WI38 (cell line): ENCODE measurements around the gene TRIM39.
A peak's percentile ranks its signal among the peaks of the same experiment; 100 is the strongest.

Experiments used
- H3K4me3 ChIP-seq: 2 replicates; pipeline ENCODE4 v1.5.1; 2011; ENCODE audit warnings: low read depth, mild to moderate bottlenecking, control low read depth, low read length
- CTCF ChIP-seq: IDR thresholded peaks from 2 replicates; pipeline ENCODE4 v1.5.1; 2012; ENCODE audit warnings: low read depth, mild to moderate bottlenecking, control low read depth, low read length

Gene TRIM39

GRCh38 chr6:30321692-30322388 is 4.9 kb upstream of the TRIM39 start:
- TF ChIP-seq CTCF: no peak
- peak overlapping the region; percentile 47 for H3K4me3 ChIP-seq

DNA sequence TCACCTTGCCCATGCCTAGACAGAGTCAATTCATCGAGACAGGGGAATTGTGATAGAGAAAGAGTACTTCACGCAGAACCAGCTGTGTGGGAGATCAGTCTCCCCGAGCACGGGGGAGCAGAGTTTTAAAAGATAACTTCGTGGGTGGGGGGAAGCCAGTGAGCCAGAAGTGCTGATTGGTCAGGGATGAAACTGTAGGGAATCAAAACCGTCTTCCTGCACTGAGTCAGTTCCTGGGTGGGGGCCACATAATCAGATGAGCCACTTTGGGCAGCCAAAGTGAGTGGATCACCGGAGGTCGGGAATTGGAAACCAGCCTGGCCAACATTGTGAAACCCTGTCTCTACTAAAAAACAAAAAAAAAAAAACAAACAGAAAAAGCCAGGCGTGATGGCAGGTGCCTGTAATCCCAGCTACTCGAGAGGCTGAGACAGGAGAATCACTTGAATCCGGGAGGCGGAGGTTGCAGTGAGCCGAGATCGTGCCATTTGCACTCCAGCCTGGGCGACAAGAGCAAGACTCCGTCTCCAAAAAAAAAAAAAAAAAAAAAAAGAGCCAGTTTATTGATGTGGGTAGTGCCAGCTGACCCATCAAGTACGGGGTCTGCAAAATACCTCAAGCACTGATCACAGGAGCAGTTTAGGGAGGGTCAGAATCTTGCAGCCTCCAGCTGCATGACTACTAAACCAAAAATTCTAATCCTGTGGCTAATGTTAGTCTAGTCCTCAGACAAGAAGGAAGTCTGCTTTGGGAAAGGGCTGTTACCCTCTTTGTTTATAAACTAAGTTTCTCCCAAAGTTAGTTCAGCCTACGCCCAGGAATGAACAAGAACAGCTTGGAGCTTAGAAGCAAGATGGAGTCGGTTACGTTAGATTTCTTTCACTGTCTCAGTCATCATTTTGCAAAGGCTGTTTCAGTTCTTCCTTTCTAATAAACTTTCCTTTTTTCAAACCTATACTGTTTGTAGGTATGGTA is 3.9 kb upstream of the TRIM39 start:
- TF ChIP-seq CTCF: no peak
- H3K4me3 ChIP-seq: peak overlapping the region; percentile 47

DNA sequence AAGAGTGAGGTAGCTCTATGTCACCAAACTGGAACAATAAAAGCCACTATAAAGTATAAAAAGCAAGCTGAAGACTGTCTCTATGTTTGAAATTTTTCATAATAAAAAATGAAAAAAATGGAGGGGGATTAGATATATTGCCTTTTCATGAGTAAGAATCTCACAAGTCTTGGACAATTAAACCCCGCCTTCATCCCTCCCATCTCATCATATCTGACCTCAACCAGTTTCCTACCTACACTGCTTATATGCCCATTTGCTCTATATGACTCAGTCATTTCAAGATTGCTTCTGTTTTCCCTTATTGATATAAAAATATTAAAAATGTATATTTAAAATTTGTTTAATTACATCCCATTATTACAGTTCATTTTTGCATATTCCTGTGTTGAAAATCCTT is 2.9 kb upstream of the TRIM39 start:
- peak overlapping the region; percentile 44 for H3K4me3 ChIP-seq
- TF ChIP-seq CTCF: no peak

DNA sequence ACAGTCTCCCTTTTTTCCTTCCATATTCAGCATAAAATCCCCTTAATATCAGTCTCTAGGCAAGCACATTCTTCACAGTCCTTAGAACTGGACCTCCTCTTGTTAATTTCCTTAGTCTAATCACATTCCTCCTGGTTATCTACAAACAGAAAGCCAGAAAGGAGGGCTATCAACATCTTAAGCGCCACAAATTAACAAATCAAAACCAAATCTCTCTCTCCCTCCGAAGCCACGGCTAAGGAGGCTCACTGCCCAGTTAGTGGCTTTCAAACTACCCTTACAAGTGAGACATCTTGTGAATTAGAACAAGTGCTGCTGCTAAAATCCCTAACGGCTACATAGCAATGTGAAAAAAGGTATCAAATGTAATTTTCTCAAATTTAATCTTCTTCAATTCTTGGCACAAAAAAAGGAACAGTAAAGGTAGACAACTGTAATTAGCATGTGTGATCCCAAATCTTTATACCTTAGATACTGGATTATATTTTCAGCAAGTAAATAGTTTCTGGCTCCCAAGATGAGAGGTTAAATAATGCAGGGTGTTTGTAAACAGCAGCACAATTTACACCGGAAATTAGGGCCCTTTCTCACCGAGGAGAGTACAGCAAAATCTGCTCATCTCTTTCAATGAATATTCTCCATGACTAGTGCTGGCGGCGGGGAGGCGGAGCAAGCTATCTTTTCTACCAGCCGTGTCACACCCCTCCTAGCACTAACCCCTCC is 1.4 kb upstream of the TRIM39 start:
- no peak for TF ChIP-seq CTCF
- peak overlapping the region; percentile 98 for H3K4me3 ChIP-seq

- TF ChIP-seq CTCF: no peak
- peak overlapping the region; percentile 98 for H3K4me3 ChIP-seq
Measured at GRCh38 chr6:30325873-30326525, 728 bp upstream of the TRIM39 start.

GRCh38 chr6:30327232-30327746 is 562 bp downstream of the TRIM39 start:
- H3K4me3 ChIP-seq: peak overlapping the region; percentile 98
- no peak for TF ChIP-seq CTCF
